NCI-H1930 (cell line): Measurements from ENCODE around the gene TSSC4.

Experiments used
- DNase-seq, 2 experiments: peaks; one replicate each; lab custom pipeline; 2025; lab: John Stamatoyannopoulos, UW

TSSC4 gene

GRCh38 chr11:2400762-2401435 is 349 bp downstream of the TSSC4 start:
- no peak for DNase-seq

GRCh38 chr11:2401436-2401984 is 960 bp downstream of the TSSC4 start:
- DNase-seq: no peak

- no peak for DNase-seq
Measured at GRCh38 chr11:2402106-2402505, 1.6 kb downstream of the TSSC4 start.

- no peak for DNase-seq
Measured at GRCh38 chr11:2402890-2403645, 2.5 kb downstream of the TSSC4 start.

GRCh38 chr11:2404735-2405196 is 4.2 kb downstream of the TSSC4 start:
- no peak for DNase-seq

GRCh38 chr11:2406451-2406850 is 5.9 kb downstream of the TSSC4 start:
- no peak for DNase-seq

- no peak for DNase-seq
Measured at GRCh38 chr11:2406878-2407410, 6.4 kb downstream of the TSSC4 start.

GRCh38 chr11:2408671-2409070 is 8.1 kb downstream of the TSSC4 start:
- DNase-seq: no peak

GRCh38 chr11:2409126-2409525 is 8.6 kb downstream of the TSSC4 start:
- no peak for DNase-seq

- DNase-seq: no peak
Measured at GRCh38 chr11:2409611-2410468, 9.3 kb downstream of the TSSC4 start.

GRCh38 chr11:2410616-2411015 is 10.1 kb downstream of the TSSC4 start:
- no peak for DNase-seq

GRCh38 chr11:2411446-2412305 is 11.1 kb downstream of the TSSC4 start:
- DNase-seq: no peak

GRCh38 chr11:2412323-2412722 is 11.8 kb downstream of the TSSC4 start:
- DNase-seq: no peak

GRCh38 chr11:2413742-2414579 is 13.4 kb downstream of the TSSC4 start:
- DNase-seq: no peak

- no peak for DNase-seq
Measured at GRCh38 chr11:2414616-2415015, 14.1 kb downstream of the TSSC4 start.

GRCh38 chr11:2415171-2415570 is 14.6 kb downstream of the TSSC4 start:
- DNase-seq: no peak

GRCh38 chr11:2415601-2416380 is 15.2 kb downstream of the TSSC4 start:
- DNase-seq: no peak

GRCh38 chr11:2416765-2417164 is 16.2 kb downstream of the TSSC4 start:
- DNase-seq: no peak
